Measurements from ENCODE around the gene BAIAP2L2.

Gene BAIAP2L2

DNA sequence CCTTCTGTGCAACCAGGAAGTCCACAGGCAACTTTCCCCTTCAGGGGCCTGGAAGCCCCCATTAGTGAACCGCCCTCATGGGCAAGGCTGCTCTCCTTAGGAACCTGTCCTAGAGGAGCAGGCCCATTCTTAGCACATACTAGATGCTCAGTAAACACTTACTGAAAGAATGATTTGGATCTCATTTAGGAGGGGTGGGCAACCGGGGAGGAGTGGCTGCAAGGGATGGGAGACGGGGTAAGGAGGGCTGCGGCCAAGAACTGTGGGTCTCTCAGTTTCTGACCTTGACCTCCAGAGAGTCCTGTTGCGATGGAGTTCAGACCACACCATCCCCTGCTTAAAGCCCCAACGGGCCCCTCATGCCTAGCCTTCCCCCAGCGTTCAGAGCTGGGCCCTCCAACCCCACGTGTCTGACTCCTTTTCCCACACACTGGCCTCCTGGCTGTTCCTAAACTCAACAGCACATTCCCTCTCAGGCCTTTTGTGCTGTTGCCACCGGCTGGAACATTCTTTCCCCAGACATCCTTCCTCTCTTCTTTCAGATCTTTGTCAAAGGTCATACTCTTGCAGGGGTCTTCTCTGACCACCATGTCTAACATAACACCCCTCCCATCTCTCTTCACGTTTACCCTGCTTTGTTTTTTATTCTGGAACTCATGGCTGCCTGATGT, 74.0 kb downstream of the BAIAP2L2 start:
- no peak for DNase-seq

DNA sequence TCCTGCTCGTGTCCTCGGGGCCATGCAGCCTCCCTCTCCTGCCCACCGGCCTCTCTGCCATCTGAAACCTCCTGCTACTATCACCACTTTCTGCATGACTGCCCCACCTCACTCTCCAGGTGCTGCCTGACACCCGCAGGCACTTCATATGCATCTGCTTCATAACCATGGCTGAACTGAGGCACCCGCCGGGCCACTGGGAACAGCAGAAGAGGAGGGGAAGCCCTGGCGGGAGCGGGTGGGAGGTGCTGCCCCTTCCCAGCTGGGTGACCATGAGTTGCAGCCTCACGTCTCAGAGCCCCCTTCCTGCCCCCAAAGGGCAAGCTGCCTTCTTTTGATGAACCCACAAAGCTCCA, 75.0 kb downstream of the BAIAP2L2 start:
- DNase-seq = no peak

All from activated CD4-positive, alpha-beta T cell treated with anti-CD3 and anti-CD28 coated beads, Interleukin-2, Interleukin-6, amounts not matched to agents 100 ng/mL and 50 ng/mL, durations not matched to agents 16 hours and 8 hours (primary cell).